Measurements from ENCODE around the gene USF2. TPM values are rescaled to one million over a fixed set of nuclear protein-coding genes. Genes with fewer than 3 reads are reported as not detected.

The USF2 gene
- total and polyA plus RNA-seq, 10 of the 15 experiments (the other 5 are each of a cell fraction or from before 2014, with no cell fraction given) = 0.56 to 157 (median 65.5) TPM

- TF ChIP-seq RAD21 (IDR thresholded peaks at IDR 0.05; ENCODE audit: insufficient read depth, low read depth, low read length) = no peak
- no peak for TF ChIP-seq ZNF687 (IDR thresholded peaks at IDR 0.05)
- no peak for TF ChIP-seq SREBF2 (IDR thresholded peaks at IDR 0.05; ENCODE audit: low read length)
- no peak for TF ChIP-seq SREBF1 (IDR thresholded peaks at IDR 0.05; ENCODE audit: low read length)
- TF ChIP-seq, protein P1, sequence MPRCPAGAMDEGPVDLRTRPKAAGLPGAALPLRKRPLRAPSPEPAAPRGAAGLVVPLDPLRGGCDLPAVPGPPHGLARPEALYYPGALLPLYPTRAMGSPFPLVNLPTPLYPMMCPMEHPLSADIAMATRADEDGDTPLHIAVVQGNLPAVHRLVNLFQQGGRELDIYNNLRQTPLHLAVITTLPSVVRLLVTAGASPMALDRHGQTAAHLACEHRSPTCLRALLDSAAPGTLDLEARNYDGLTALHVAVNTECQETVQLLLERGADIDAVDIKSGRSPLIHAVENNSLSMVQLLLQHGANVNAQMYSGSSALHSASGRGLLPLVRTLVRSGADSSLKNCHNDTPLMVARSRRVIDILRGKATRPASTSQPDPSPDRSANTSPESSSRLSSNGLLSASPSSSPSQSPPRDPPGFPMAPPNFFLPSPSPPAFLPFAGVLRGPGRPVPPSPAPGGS (IDR thresholded peaks at IDR 0.05; ENCODE audit: borderline replicate concordance, insufficient read depth, low read depth, low read length, poor library complexity, severe bottlenecking) = no peak
- TF ChIP-seq IRF4 (IDR thresholded peaks at IDR 0.05; ENCODE audit: low read depth, low read length) = no peak
- no peak for TF ChIP-seq ZBED1 (IDR thresholded peaks at IDR 0.05; ENCODE audit: borderline replicate concordance)
These were observed 36.7 kb upstream of the USF2 start (continued) for GRCh38 chr19:35231956-35232645.
